Neural progenitor cell (in vitro differentiated cells): ENCODE results near the gene IGFLR1.

ENCODE experiments used
- CTCF ChIP-seq: fragments of 200-600 bp; sonication (generic); IDR thresholded peaks from 2 replicates; pipeline ENCODE4 v1.5.1; 2017; ENCODE audit warnings: antibody characterized with exemption, mild to moderate bottlenecking
- EZH2 ChIP-seq: fragments of 200-600 bp; sonication (generic); IDR thresholded peaks from 2 replicates; pipeline ENCODE4 v1.6.1; 2017; ENCODE audit warnings: antibody characterized with exemption, mild to moderate bottlenecking, moderate library complexity

DNA sequence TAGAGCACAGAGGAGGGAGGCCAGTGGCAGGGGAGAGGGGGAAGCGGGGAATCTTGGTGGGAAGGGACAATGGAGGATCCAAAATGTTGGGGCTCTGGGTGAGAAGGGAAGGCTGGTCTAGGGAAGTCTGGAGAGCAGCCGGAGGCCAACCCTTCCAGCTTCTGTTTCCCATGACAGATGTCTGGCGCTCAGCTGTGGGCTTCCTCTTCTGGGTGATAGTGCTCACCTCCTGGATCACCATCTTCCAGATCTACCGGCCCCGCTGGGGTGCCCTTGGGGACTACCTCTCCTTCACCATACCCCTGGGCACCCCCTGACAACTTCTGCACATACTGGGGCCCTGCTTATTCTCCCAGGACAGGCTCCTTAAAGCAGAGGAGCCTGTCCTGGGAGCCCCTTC is 4.3 kb upstream of the IGFLR1 start:
- TF ChIP-seq CTCF (no peak), EZH2 (no peak)
